Measurements from ENCODE around the gene UNC13A.

UNC13A gene

DNA sequence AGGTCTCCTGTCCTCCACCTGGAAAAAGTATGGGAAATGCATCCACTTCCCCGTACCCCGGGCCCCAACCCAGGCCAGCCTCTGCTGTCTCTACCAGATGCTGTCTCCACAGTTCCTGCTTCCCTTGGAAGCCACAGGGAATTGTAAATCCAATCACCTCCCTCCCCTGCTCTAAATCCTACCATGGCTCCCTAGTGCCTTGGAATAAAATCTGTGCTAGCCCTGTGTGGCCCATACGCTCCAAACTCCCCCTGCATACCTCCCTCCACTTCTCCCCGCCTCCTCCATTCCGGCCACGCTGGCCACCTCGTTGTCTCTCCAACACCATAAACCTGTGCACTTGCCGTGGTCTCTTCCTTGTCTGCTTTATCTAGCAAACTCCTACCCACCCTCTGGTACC is 31.2 kb downstream of the UNC13A start:
- no peak overlapping the region for H3K4me3 ChIP-seq (ENCODE audit: low read depth, low read length)
- TF ChIP-seq, protein P1, sequence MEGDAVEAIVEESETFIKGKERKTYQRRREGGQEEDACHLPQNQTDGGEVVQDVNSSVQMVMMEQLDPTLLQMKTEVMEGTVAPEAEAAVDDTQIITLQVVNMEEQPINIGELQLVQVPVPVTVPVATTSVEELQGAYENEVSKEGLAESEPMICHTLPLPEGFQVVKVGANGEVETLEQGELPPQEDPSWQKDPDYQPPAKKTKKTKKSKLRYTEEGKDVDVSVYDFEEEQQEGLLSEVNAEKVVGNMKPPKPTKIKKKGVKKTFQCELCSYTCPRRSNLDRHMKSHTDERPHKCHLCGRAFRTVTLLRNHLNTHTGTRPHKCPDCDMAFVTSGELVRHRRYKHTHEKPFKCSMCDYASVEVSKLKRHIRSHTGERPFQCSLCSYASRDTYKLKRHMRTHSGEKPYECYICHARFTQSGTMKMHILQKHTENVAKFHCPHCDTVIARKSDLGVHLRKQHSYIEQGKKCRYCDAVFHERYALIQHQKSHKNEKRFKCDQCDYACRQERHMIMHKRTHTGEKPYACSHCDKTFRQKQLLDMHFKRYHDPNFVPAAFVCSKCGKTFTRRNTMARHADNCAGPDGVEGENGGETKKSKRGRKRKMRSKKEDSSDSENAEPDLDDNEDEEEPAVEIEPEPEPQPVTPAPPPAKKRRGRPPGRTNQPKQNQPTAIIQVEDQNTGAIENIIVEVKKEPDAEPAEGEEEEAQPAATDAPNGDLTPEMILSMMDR (IDR thresholded peaks at IDR 0.05; ENCODE audit: low read depth, low read length) = no peak

DNA sequence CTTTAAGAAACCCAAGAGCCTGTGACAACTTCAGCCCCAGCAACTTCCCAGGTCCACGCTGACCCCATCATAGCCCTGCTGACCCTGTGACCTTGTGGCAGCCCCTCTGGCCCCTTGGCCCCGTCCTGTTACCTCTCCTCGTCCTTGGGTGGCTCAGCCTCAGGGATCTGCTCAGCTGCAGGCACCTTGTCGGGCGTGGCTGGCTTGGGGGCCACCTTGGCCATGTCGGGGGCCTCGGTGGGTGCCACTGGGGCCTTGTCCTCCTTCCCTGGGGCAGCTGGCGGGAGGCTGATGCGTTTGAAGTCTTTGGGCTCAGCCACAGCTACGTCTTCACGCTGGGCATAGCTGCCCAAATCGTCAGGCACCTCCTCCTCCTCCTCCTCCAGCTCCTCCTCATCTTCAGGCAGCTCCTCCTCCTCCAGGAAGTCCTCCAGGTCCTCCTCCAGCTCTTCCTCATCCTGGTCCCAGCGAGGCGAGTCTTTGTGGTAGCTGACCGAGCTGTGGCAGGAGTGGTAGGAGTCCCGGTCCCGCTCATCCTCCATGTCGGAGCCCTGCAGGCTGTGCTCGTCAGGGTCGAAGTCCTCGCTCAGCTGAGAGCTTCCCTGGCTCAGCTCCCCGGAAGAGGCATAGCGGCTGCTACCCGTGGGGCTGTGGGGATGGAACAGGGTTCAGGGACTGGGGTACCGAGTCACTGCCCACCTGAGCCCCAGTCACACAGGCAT is 32.2 kb downstream of the UNC13A start:
- TF ChIP-seq, protein P1 (IDR thresholded peaks at IDR 0.05; ENCODE audit: low read depth, low read length) = no peak
- no peak overlapping the region for H3K4me3 ChIP-seq (ENCODE audit: low read depth, low read length)

DNA sequence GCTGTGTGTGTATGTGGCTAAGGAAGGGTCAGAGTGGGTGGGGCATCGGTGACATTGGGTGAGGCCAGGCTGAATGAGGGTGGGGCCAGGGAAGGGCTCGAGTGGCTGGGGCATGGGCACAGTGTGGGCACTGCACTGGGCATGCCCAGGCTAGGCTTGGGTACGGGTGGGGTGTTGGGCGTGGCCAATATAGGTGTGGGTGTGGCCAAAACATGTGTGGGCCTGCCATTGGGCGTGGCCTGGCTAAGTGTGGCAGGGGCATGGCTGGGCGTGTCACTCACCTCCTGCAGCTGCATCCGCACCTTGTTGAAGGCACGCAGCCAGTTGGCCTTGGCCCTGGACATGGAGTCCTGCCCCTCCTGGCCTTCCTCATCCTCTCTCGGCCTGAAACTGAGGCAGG is 33.2 kb downstream of the UNC13A start:
- no peak overlapping the region for H3K4me3 ChIP-seq (ENCODE audit: low read depth, low read length)
- TF ChIP-seq, protein P1 (IDR thresholded peaks at IDR 0.05; ENCODE audit: low read depth, low read length) = no peak

DNA sequence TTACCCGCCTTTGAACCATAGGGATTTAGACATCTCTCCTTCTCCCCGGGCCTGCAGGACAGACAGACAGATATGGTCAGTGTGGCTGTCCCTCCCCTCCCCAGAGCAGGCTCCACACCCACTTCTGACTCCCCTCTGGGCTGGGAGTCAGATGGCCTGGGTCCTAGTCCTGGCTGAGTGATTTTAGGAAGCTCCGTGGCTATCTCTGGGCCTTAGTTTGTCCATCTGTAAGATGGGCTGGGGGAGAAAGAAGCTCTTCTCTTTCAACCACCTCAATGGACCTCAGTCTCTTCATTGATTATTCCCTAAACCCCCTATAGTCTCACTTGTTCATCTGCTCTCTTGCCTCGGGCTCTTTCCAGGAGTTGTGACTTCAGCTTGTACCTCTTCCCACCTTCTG is 35.5 kb downstream of the UNC13A start:
- H3K4me3 ChIP-seq (ENCODE audit: low read depth, low read length) = no peak overlapping the region
- TF ChIP-seq, protein P1 (IDR thresholded peaks at IDR 0.05; ENCODE audit: low read depth, low read length) = no peak

DNA sequence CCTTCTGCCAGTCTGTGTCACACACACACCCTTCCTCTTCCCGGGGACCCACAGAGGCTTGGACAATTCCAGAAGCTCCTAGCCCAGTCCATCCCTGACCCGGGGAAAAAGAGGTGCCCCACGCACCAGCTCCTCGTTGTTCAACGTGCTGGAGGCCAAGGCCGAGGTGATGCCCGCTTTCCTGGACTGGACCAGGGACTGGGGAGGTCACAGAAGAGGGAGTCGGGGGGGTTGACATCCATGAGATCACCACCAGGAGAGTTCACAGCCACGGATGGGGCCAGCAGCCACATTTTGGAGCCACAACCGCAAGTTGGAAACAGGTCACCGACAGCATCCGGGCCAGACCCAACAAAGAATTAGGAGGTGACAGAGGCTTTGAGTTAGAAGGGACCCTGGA is 39.4 kb downstream of the UNC13A start:
- TF ChIP-seq, protein P1 (IDR thresholded peaks at IDR 0.05; ENCODE audit: low read depth, low read length) = no peak
- H3K4me3 ChIP-seq (ENCODE audit: low read depth, low read length) = no peak overlapping the region

DNA sequence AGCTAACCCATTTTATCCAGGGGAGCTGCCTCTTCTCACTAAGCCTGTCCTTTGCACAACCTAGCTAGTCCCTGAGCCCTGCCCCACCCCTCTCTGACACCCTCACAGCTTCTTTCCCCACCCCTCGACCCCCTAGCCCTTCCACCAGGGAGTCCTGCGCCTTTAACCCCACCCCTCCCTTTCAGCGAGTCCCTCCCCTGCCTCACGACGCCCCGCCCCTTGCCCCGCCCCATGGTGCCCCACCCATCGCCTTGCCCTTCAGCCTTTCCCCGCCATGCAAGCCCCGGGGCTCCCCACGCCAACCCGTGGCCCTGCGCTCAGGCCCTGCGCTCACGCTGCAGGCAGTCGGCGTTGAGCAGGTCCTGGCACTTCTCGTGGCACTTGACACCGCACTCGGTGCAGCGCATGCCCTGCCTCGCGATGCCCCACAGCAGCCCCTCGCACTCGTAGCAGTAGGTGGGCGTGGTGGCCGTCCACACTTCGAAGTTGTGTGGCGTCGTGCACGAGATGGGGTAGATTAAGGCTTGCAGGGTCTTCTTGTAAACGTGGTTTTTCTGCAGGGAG is 40.0 kb downstream of the UNC13A start:
- TF ChIP-seq, protein P1 (IDR thresholded peaks at IDR 0.05; ENCODE audit: low read depth, low read length) = no peak
- H3K4me3 ChIP-seq (ENCODE audit: low read depth, low read length) = no peak overlapping the region

All from WI38 (cell line).